ENCODE data around the gene PALLD. TPM values are rescaled to one million over a fixed set of nuclear protein-coding genes. Genes with fewer than 3 reads are reported as not detected.

Gene PALLD
- total and polyA plus RNA-seq, 2 experiments from 2014 or later: 17.9 to 30.5 TPM

DNA sequence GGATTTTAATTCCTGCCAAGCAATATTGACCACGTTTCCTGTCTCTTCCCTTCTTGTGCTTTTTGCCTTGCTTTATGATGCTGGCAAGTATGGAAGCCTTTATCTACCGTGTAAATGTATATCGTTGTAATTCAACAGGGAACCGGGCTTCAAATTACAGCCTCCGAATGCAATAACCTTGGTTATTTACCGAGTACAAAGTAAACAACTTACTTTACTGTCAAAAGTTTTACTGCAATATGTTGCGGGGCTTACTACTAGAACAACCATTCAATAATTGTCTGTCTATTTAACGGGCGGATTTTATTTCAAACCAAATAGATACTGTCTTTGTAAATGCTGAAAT is 73.1 kb downstream of the PALLD start:
- peak; percentile 22 for DNase-seq
- H4K20me1 ChIP-seq (ENCODE audit: insufficient read depth): no peaks in the 10 kb centered on the region
- peak overlapping the region; percentile 26 for H3K4me2 ChIP-seq (ENCODE audit: unreplicated experiment)
- H3F3A ChIP-seq (ENCODE audit: insufficient read depth): peaks cover 33% of the 10 kb centered on the region
- H3K27me3 ChIP-seq (replicated peaks; ENCODE audit: insufficient read depth): no peaks in the 10 kb centered on the region
- H3K36me3 ChIP-seq (ENCODE audit: low read depth): no peaks in the 10 kb centered on the region
- peaks cover 25% of the 10 kb centered on the region for H3K4me1 ChIP-seq (ENCODE audit: insufficient read depth)
- in situ Hi-C loops (cut with MboI): no loop called here
- H2AFZ ChIP-seq: peak overlapping the region; percentile 58; the same call in 1 of the 2 replicates
- no peaks in the 10 kb centered on the region for H3K9me3 ChIP-seq (ENCODE audit: low read depth)
- H3K9ac ChIP-seq: no peak overlapping the region
- no peak overlapping the region for H3K27ac ChIP-seq
- no peak for TF ChIP-seq EZH2 (IDR thresholded peaks at IDR 0.05; ENCODE audit: insufficient read depth, poor library complexity, severe bottlenecking)
- no peak for TF ChIP-seq EZH2phosphoT487 (IDR thresholded peaks at IDR 0.05; ENCODE audit: insufficient read depth, low read depth)
- no peaks in the 10 kb centered on the region for H3K79me2 ChIP-seq (ENCODE audit: insufficient read depth)
- 14 to 19% methylated on average over 9 of the region's 9 CpGs for WGBS, 2 experiments (ENCODE audit: low coverage in 1 of 2, low lambda C conversion rate in 2 of 2, missing lambda C conversion rate in 2 of 2)
- H3K9me2 ChIP-seq (ENCODE audit: insufficient read depth): no peaks in the 10 kb centered on the region
- peak overlapping the region; percentile 31 for H3K4me3 ChIP-seq

GRCh38 chr4:168570466-168570865 is 73.6 kb downstream of the PALLD start:
- no peak overlapping the region for H3K4me3 ChIP-seq
- in situ Hi-C loops (cut with MboI): no loop called here
- H3F3A ChIP-seq (ENCODE audit: insufficient read depth): peaks cover 36% of the 10 kb centered on the region
- H3K79me2 ChIP-seq (ENCODE audit: insufficient read depth): no peaks in the 10 kb centered on the region
- H3K36me3 ChIP-seq (ENCODE audit: low read depth): no peaks in the 10 kb centered on the region
- H3K4me2 ChIP-seq (ENCODE audit: unreplicated experiment): no peak overlapping the region
- TF ChIP-seq EZH2phosphoT487 (IDR thresholded peaks at IDR 0.05; ENCODE audit: insufficient read depth, low read depth) (no peak), EZH2 (IDR thresholded peaks at IDR 0.05; ENCODE audit: insufficient read depth, poor library complexity, severe bottlenecking) (no peak)
- H4K20me1 ChIP-seq (ENCODE audit: insufficient read depth): no peaks in the 10 kb centered on the region
- H2AFZ ChIP-seq: no peak overlapping the region
- no peak for DNase-seq
- H3K27ac ChIP-seq: no peak overlapping the region
- no peak overlapping the region for H3K9ac ChIP-seq
- no peaks in the 10 kb centered on the region for H3K9me2 ChIP-seq (ENCODE audit: insufficient read depth)
- no peaks in the 10 kb centered on the region for H3K27me3 ChIP-seq (replicated peaks; ENCODE audit: insufficient read depth)
- peaks cover 29% of the 10 kb centered on the region for H3K4me1 ChIP-seq (ENCODE audit: insufficient read depth)
- H3K9me3 ChIP-seq (ENCODE audit: low read depth): no peaks in the 10 kb centered on the region

GRCh38 chr4:168572002-168572401 is 75.2 kb downstream of the PALLD start:
- in situ Hi-C loops (cut with MboI): no loop called here
- Histone ChIP-seq H4K20me1 (ENCODE audit: insufficient read depth) (no peaks in the 10 kb centered on the region), H3F3A (ENCODE audit: insufficient read depth) (peaks cover 36% of the 10 kb centered on the region), H3K27ac (no peak overlapping the region), H3K9ac (no peak overlapping the region), H3K9me2 (ENCODE audit: insufficient read depth) (no peaks in the 10 kb centered on the region), H3K36me3 (ENCODE audit: low read depth) (no peaks in the 10 kb centered on the region), H2AFZ (no peak overlapping the region), H3K27me3 (replicated peaks; ENCODE audit: insufficient read depth) (no peaks in the 10 kb centered on the region), H3K4me2 (ENCODE audit: unreplicated experiment) (no peak overlapping the region), H3K4me3 (no peak overlapping the region), H3K4me1 (ENCODE audit: insufficient read depth) (peaks cover 29% of the 10 kb centered on the region), H3K79me2 (ENCODE audit: insufficient read depth) (no peaks in the 10 kb centered on the region), H3K9me3 (ENCODE audit: low read depth) (no peaks in the 10 kb centered on the region)
- TF ChIP-seq EZH2phosphoT487 (IDR thresholded peaks at IDR 0.05; ENCODE audit: insufficient read depth, low read depth) (no peak), EZH2 (IDR thresholded peaks at IDR 0.05; ENCODE audit: insufficient read depth, poor library complexity, severe bottlenecking) (no peak)
- 93 to 98% methylated on average over 3 of the region's 3 CpGs for WGBS, 2 experiments (ENCODE audit: low coverage in 1 of 2, low lambda C conversion rate in 2 of 2, missing lambda C conversion rate in 2 of 2)
- DNase-seq: no peak

DNA sequence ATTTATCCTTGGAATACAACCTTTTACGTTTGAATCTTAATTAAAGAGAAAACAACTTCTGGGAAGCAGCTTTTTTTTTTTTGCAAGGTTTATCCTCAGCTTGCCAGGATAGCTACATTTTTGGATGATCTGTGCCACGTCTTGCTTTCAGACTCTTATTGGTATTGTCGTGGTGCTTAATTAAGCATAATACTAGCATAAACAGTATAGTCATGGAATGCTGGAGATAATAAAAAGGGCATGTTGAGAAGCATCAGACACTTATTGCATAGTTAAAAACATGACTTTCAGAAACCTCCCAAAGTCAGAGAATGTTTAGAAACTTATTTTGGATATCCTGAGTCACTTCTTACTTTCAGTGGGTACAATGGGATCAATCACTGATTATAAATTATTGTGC is 77.0 kb downstream of the PALLD start:
- Histone ChIP-seq H3K4me3 (no peak overlapping the region), H4K20me1 (ENCODE audit: insufficient read depth) (no peaks in the 10 kb centered on the region), H3K27ac (no peak overlapping the region), H3K79me2 (ENCODE audit: insufficient read depth) (no peaks in the 10 kb centered on the region), H3K9me2 (ENCODE audit: insufficient read depth) (no peaks in the 10 kb centered on the region), H3K9me3 (ENCODE audit: low read depth) (no peaks in the 10 kb centered on the region), H2AFZ (no peak overlapping the region), H3K9ac (no peak overlapping the region), H3K4me2 (ENCODE audit: unreplicated experiment) (no peak overlapping the region), H3K4me1 (ENCODE audit: insufficient read depth) (peaks cover 28% of the 10 kb centered on the region), H3K36me3 (ENCODE audit: low read depth) (no peaks in the 10 kb centered on the region), H3K27me3 (replicated peaks; ENCODE audit: insufficient read depth) (no peaks in the 10 kb centered on the region), H3F3A (ENCODE audit: insufficient read depth) (peaks cover 34% of the 10 kb centered on the region)
- no peak for DNase-seq
- in situ Hi-C loops (cut with MboI): no loop called here
- 49 to 68% methylated on average over 3 of the region's 3 CpGs for WGBS, 2 experiments (ENCODE audit: low coverage in 1 of 2, low lambda C conversion rate in 2 of 2, missing lambda C conversion rate in 2 of 2)
- no peak for TF ChIP-seq EZH2 (IDR thresholded peaks at IDR 0.05; ENCODE audit: insufficient read depth, poor library complexity, severe bottlenecking)
- no peak for TF ChIP-seq EZH2phosphoT487 (IDR thresholded peaks at IDR 0.05; ENCODE audit: insufficient read depth, low read depth)

Data from GM23248 (cell line).